ENCODE measurements around the gene RHOXF2. TPM values are rescaled to one million over a fixed set of nuclear protein-coding genes. Genes with fewer than 3 reads are reported as not detected.

Gene RHOXF2
- not detected in 2 replicates for total RNA-seq

GRCh38 chrX:120158313-120158712 lies at the start of gene RHOXF2:
Gene RHOXF2, plus strand, starts transcription at chrX:120158613. Its CDS starts 138 bp downstream, at chrX:120158751.

GRCh38 chrX:120115438-120115963 lies 42.9 kb upstream of the RHOXF2 start, which contains the start of gene RHOXF1:
Gene RHOXF1, minus strand, starts transcription at chrX:120115913. Its CDS starts 51 bp downstream, at chrX:120115862.

Other genes starting within 250 kb of the RHOXF2 start
- gene NKAP, start 214.9 kb upstream of the RHOXF2 start, total RNA-seq = 4.3 and 4.7 TPM in 2 replicates
- not detected in 2 replicates for gene RHOXF2B, start 80.9 kb upstream of the RHOXF2 start, total RNA-seq
- not detected in 2 replicates for gene RHOXF1, start 42.7 kb upstream of the RHOXF2 start, total RNA-seq
- gene ZBTB33, start 92.2 kb downstream of the RHOXF2 start, total RNA-seq = 13.7 and 14.3 TPM in 2 replicates
- not detected in 2 replicates for gene TMEM255A, start 152.8 kb downstream of the RHOXF2 start, total RNA-seq
- gene ATP1B4, start 203.5 kb downstream of the RHOXF2 start, total RNA-seq = not detected in 2 replicates

All from mammary microvascular endothelial cell (primary cell).